ENCODE measurements around the gene ESR1. TPM values are rescaled to one million over a fixed set of nuclear protein-coding genes. Genes with fewer than 3 reads are reported as not detected.

ESR1 gene
- total and polyA plus RNA-seq, 2 donors from 2014 or later, result 1.1 to 5.2 TPM

DNA sequence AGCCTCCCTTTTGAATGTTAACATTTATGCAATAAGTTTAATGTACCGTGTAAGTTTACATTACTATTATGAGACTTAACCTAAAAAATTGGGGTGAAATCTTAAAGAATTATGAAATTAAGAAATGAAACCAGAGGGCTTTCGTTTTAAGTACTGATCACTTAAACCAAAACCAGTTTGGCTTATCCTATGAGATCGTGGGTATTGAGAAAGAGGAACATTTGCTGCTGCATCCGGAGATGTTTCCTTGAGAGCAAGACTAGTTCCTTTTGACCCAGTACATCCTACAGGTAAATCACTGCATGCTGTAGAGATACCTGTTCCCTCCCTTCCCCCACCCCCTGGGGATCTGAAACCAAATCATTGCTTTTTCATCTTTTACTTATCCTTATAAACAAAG, 201.3 kb downstream of the ESR1 start:
- intact Hi-C loops (cut with DNase I), result no loop called here
- Histone ChIP-seq H3K9ac (ENCODE audit: low read length in 3 of 3) (no peak overlapping the region), H3K36me3 (ENCODE audit: control insufficient read depth in 2 of 3, insufficient read depth in 3 of 3, low read length in 3 of 3) (no peaks in the 10 kb centered on the region), H3K27me3 (ENCODE audit: control insufficient read depth, insufficient read depth, low read length) (no peaks in the 10 kb centered on the region), H3K4me1 (ENCODE audit: control insufficient read depth in 2 of 3, insufficient read depth in 2 of 3, low read depth in 1 of 3, low read length in 3 of 3) (no peaks in the 10 kb centered on the region), H3K9me3 (ENCODE audit: control insufficient read depth in 2 of 3, insufficient read depth in 1 of 3, low read length in 3 of 3) (no peaks in the 10 kb centered on the region), H3K4me3 (ENCODE audit: low read length in 3 of 3) (no peak overlapping the region), H3K27ac (ENCODE audit: low read depth in 2 of 2, low read length in 2 of 2) (no peak overlapping the region)
- no peak for DNase-seq
- TF ChIP-seq, protein P1, sequence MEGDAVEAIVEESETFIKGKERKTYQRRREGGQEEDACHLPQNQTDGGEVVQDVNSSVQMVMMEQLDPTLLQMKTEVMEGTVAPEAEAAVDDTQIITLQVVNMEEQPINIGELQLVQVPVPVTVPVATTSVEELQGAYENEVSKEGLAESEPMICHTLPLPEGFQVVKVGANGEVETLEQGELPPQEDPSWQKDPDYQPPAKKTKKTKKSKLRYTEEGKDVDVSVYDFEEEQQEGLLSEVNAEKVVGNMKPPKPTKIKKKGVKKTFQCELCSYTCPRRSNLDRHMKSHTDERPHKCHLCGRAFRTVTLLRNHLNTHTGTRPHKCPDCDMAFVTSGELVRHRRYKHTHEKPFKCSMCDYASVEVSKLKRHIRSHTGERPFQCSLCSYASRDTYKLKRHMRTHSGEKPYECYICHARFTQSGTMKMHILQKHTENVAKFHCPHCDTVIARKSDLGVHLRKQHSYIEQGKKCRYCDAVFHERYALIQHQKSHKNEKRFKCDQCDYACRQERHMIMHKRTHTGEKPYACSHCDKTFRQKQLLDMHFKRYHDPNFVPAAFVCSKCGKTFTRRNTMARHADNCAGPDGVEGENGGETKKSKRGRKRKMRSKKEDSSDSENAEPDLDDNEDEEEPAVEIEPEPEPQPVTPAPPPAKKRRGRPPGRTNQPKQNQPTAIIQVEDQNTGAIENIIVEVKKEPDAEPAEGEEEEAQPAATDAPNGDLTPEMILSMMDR (IDR thresholded peaks at IDR 0.05; ENCODE audit: borderline replicate concordance, extremely low read depth, insufficient read depth), result no peak
- no peak for FAIRE-seq

DNA sequence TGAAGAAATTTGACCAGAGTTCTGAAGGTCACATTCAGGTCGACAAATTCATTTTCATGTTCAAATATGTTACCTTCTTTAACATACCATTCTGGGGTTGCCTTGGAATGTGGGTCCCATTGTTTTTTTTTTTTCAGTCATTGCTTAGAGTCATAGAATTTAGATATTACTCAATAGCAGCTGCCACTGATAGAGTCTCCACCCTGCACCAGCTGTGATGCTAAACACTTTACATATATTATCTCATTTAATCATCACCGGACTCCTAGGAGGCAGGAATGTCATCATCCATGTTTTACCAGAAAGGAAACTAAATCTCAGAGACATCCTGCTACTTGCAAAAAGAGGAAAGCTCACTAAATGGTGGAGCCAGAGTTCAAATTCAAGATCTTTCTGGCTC, 204.7 kb downstream of the ESR1 start:
- no peak overlapping the region for H3K27ac ChIP-seq (ENCODE audit: low read depth in 2 of 2, low read length in 2 of 2)
- no peaks in the 10 kb centered on the region for H3K27me3 ChIP-seq (ENCODE audit: control insufficient read depth, insufficient read depth, low read length)
- H3K9ac ChIP-seq (ENCODE audit: low read length in 3 of 3), result no peak overlapping the region
- no peaks in the 10 kb centered on the region for H3K9me3 ChIP-seq (ENCODE audit: control insufficient read depth in 2 of 3, insufficient read depth in 1 of 3, low read length in 3 of 3)
- no peaks in the 10 kb centered on the region for H3K4me1 ChIP-seq (ENCODE audit: control insufficient read depth in 2 of 3, insufficient read depth in 2 of 3, low read depth in 1 of 3, low read length in 3 of 3)
- FAIRE-seq, result no peak
- H3K36me3 ChIP-seq (ENCODE audit: control insufficient read depth in 2 of 3, insufficient read depth in 3 of 3, low read length in 3 of 3), result no peaks in the 10 kb centered on the region
- DNase-seq, result no peak
- TF ChIP-seq, protein P1 (IDR thresholded peaks at IDR 0.05; ENCODE audit: borderline replicate concordance, extremely low read depth, insufficient read depth), result no peak
- intact Hi-C loops (cut with DNase I), result no loop called here
- no peak overlapping the region for H3K4me3 ChIP-seq (ENCODE audit: low read length in 3 of 3)

DNA sequence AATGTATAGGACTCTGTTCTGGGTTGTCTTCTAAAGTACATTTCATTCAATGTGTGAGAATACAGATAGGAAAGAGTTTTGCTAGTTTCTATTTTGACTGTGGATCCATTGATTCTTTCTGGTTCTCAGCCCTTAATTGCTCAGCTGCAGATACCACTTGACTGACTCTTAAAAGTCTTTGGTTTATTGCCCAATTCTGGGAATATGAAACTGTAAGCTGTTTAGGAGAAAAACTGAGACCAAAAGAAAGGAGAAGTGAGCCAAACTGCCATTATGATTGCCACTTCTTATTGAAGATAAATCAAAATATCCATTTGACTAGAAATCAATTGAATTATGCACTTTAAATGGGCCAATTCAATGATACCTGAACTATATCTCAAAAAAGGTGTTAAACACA, 211.4 kb downstream of the ESR1 start:
- FAIRE-seq (no peak), DNase-seq (no peak)
- H3K27ac ChIP-seq (ENCODE audit: low read depth in 2 of 2, low read length in 2 of 2), result no peak overlapping the region
- TF ChIP-seq, protein P1 (IDR thresholded peaks at IDR 0.05; ENCODE audit: borderline replicate concordance, extremely low read depth, insufficient read depth), result no peak
- no peaks in the 10 kb centered on the region for H3K36me3 ChIP-seq (ENCODE audit: control insufficient read depth in 2 of 3, insufficient read depth in 3 of 3, low read length in 3 of 3)
- no peak overlapping the region for H3K9ac ChIP-seq (ENCODE audit: low read length in 3 of 3)
- peaks cover 0 to 3% (median 0%) of the 10 kb centered on the region in 3 donors for H3K9me3 ChIP-seq (ENCODE audit: control insufficient read depth in 2 of 3, insufficient read depth in 1 of 3, low read length in 3 of 3)
- no peak overlapping the region for H3K4me3 ChIP-seq (ENCODE audit: low read length in 3 of 3)
- H3K27me3 ChIP-seq (ENCODE audit: control insufficient read depth, insufficient read depth, low read length), result no peaks in the 10 kb centered on the region
- intact Hi-C loops (cut with DNase I), result no loop called here
- H3K4me1 ChIP-seq (ENCODE audit: control insufficient read depth in 2 of 3, insufficient read depth in 2 of 3, low read depth in 1 of 3, low read length in 3 of 3), result no peaks in the 10 kb centered on the region

GRCh38 chr6:152022303-152022702, 214.8 kb downstream of the ESR1 start:
- Histone ChIP-seq H3K36me3 (ENCODE audit: control insufficient read depth in 2 of 3, insufficient read depth in 3 of 3, low read length in 3 of 3) (no peaks in the 10 kb centered on the region), H3K27me3 (ENCODE audit: control insufficient read depth, insufficient read depth, low read length) (no peaks in the 10 kb centered on the region), H3K27ac (ENCODE audit: low read depth in 2 of 2, low read length in 2 of 2) (no peak overlapping the region), H3K4me1 (ENCODE audit: control insufficient read depth in 2 of 3, insufficient read depth in 2 of 3, low read depth in 1 of 3, low read length in 3 of 3) (no peaks in the 10 kb centered on the region), H3K4me3 (ENCODE audit: low read length in 3 of 3) (no peak overlapping the region), H3K9ac (ENCODE audit: low read length in 3 of 3) (no peak overlapping the region), H3K9me3 (ENCODE audit: control insufficient read depth in 2 of 3, insufficient read depth in 1 of 3, low read length in 3 of 3) (peaks cover 0 to 3% (median 0%) of the 10 kb centered on the region in 3 donors)
- DNase-seq (no peak), FAIRE-seq (no peak)
- intact Hi-C loops (cut with DNase I), result no loop called here
- TF ChIP-seq, protein P1 (IDR thresholded peaks at IDR 0.05; ENCODE audit: borderline replicate concordance, extremely low read depth, insufficient read depth), result no peak

All from kidney (tissue), 14 donors.